Cerebellar nuclear complex (tissue), 1 donor: ENCODE results near the gene PALLD.

ENCODE experiments used
- DNase-seq, 2 experiments: peaks; one replicate each; lab custom pipeline; 2025; lab: John Stamatoyannopoulos, UW

The PALLD gene

GRCh38 chr4:168972596-168972995 is 475.7 kb downstream of the PALLD start:
- no peak for DNase-seq
